Fibroblast of lung (primary cell): Measurements from ENCODE around the gene FNIP1. TPM values are rescaled to one million over a fixed set of nuclear protein-coding genes. Genes with fewer than 3 reads are reported as not detected.

Experiments used
- DNase-seq, 2 donors: peaks; one replicate each; pipeline versions ENCODE4 v3.0.0 to v3.0.0-alpha.2; 2010; ENCODE audit warnings: low read depth in 2 of 2
- H2AFZ ChIP-seq: 2 replicates; pipeline ENCODE4 v1.5.1; 2012; ENCODE audit warnings: low read length, control low read depth, inconsistent platforms
- H3K27ac ChIP-seq: 2 replicates; pipeline ENCODE4 v1.5.1; 2011; ENCODE audit warnings: low read length, control low read depth; ENCODE audit not compliant: insufficient read depth
- H3K27me3 ChIP-seq: 2 replicates; pipeline ENCODE4 v1.5.1; 2011; ENCODE audit warnings: mild to moderate bottlenecking, low read length; ENCODE audit not compliant: control insufficient read depth, insufficient read depth
- H3K36me3 ChIP-seq: 2 replicates; pipeline ENCODE4 v1.5.1; 2011; ENCODE audit warnings: low read length; ENCODE audit not compliant: control insufficient read depth, insufficient read depth
- H3K4me1 ChIP-seq: 2 replicates; pipeline ENCODE4 v1.5.1; 2011; ENCODE audit warnings: low read length; ENCODE audit not compliant: control insufficient read depth, insufficient read depth; ENCODE audit errors: extremely low read depth
- H3K4me2 ChIP-seq: 2 replicates; pipeline ENCODE4 v1.5.1; 2011; ENCODE audit warnings: low read length, control low read depth; ENCODE audit not compliant: insufficient read depth; ENCODE audit errors: extremely low read depth
- H3K4me3 ChIP-seq, 4 experiments: fragments of 200-600 bp in 1 of 4; sonication (generic) in 1 of 4; replicated peaks in 1 of 4; 2 replicates each; pipeline ENCODE4 v1.5.1; 2011 to 2016; ENCODE audit warnings: low read length in 4 of 4, low read depth in 3 of 4, mild to moderate bottlenecking in 3 of 4, control low read depth in 2 of 4, inconsistent platforms in 1 of 4, mixed read lengths in 1 of 4; ENCODE audit not compliant: insufficient read depth in 1 of 4; ENCODE audit errors: control extremely low read depth in 1 of 4
- H3K79me2 ChIP-seq: 2 replicates; pipeline ENCODE4 v1.5.1; 2012; ENCODE audit warnings: mild to moderate bottlenecking, low read length, inconsistent platforms; ENCODE audit not compliant: control insufficient read depth, insufficient read depth
- H3K9ac ChIP-seq: 2 replicates; pipeline ENCODE4 v1.5.1; 2011; ENCODE audit warnings: mild to moderate bottlenecking, low read length, control low read depth; ENCODE audit not compliant: insufficient read depth
- H3K9me3 ChIP-seq: 2 replicates; pipeline ENCODE4 v1.5.1; 2012; ENCODE audit warnings: low read depth, low read length; ENCODE audit not compliant: control insufficient read depth, insufficient read depth
- H4K20me1 ChIP-seq: 2 replicates; pipeline ENCODE4 v1.5.1; 2011; ENCODE audit warnings: low read length; ENCODE audit not compliant: control insufficient read depth, insufficient read depth; ENCODE audit errors: extremely low read depth
- CTCF ChIP-seq, 2 donors: IDR thresholded peaks in 1 of 2; conservative IDR thresholded peaks in 1 of 2; 1 replicate in 1 of 2; 2 replicates in 1 of 2; pipeline ENCODE4 v1.5.1; 2011 to 2012; ENCODE audit warnings: low read length in 2 of 2, control low read depth in 1 of 2, inconsistent platforms in 1 of 2, low read depth in 1 of 2, mild to moderate bottlenecking in 1 of 2
- EZH2 ChIP-seq: IDR thresholded peaks from 2 replicates; pipeline ENCODE4 v1.5.1; 2012; ENCODE audit warnings: low read length, control low read depth, mild to moderate bottlenecking; ENCODE audit errors: missing control alignments
- polyA plus RNA-seq, 2 donors: library from polyadenylated mRNA; depleted of rRNA in 1 of 2; stranded (reverse) in 1 of 2; unstranded in 1 of 2; fragments of >200 nt; gene quantifications; 2 replicates each; pipeline ENCODE4 v1.2.1, GENCODE V29; 2011 to 2012; ENCODE audit warnings: missing spikeins in 1 of 2
- total RNA-seq: library from RNA; depleted of rRNA; stranded (reverse); fragments of >200 nt; gene quantifications from 2 replicates; pipeline ENCODE4 v1.2.1, GENCODE V29; 2014

FNIP1 gene
- total and polyA plus RNA-seq, 2 donors (not counting 1 experiment from before 2014, with no cell fraction given), result 36.4 to 97.8 TPM

- H3K4me3 ChIP-seq, result no peak overlapping the region
- H3K36me3 ChIP-seq, result no peaks in the 10 kb centered on the region
- H3K9me3 ChIP-seq, result no peaks in the 10 kb centered on the region
- H3K79me2 ChIP-seq, result peaks cover 92% of the 10 kb centered on the region
- H4K20me1 ChIP-seq, result no peaks in the 10 kb centered on the region
- peaks cover 3% of the 10 kb centered on the region for H3K4me1 ChIP-seq
- H2AFZ ChIP-seq, result no peak overlapping the region
- peak overlapping the region; percentile 37 for H3K27ac ChIP-seq
- no peak for TF ChIP-seq CTCF (conservative IDR thresholded peaks at IDR 0.05 in 1 of 2, IDR thresholded peaks at IDR 0.05 in 1 of 2; ENCODE audit: low read depth in 1 of 2, low read length in 2 of 2)
- no peak for TF ChIP-seq EZH2
- H3K4me2 ChIP-seq, result peak overlapping the region; percentile 48
- H3K27me3 ChIP-seq, result no peaks in the 10 kb centered on the region
- DNase-seq, result no peak
- no peak overlapping the region for H3K9ac ChIP-seq
Measured at GRCh38 chr5:131630208-131630962, 166.4 kb downstream of the FNIP1 start.

- no peak overlapping the region for H2AFZ ChIP-seq
- H3K36me3 ChIP-seq, result no peaks in the 10 kb centered on the region
- H3K9ac ChIP-seq, result no peak overlapping the region
- DNase-seq, result peak in 1 of 2 donors; percentile 47
- H3K79me2 ChIP-seq, result peaks cover 91% of the 10 kb centered on the region
- H3K9me3 ChIP-seq, result no peaks in the 10 kb centered on the region
- peaks cover 3% of the 10 kb centered on the region for H3K4me1 ChIP-seq
- no peak overlapping the region for H3K27ac ChIP-seq
- no peak overlapping the region for H3K4me2 ChIP-seq
- H3K4me3 ChIP-seq, result no peak overlapping the region
- no peaks in the 10 kb centered on the region for H4K20me1 ChIP-seq
- no peak for TF ChIP-seq EZH2
- no peak for TF ChIP-seq CTCF (conservative IDR thresholded peaks at IDR 0.05 in 1 of 2, IDR thresholded peaks at IDR 0.05 in 1 of 2; ENCODE audit: low read depth in 1 of 2, low read length in 2 of 2)
- H3K27me3 ChIP-seq, result no peaks in the 10 kb centered on the region
Measured at GRCh38 chr5:131628990-131629389, 167.8 kb downstream of the FNIP1 start.

- Histone ChIP-seq H3K4me2 (no peak overlapping the region), H3K27ac (no peak overlapping the region), H3K4me1 (peaks cover 2% of the 10 kb centered on the region), H3K9me3 (no peaks in the 10 kb centered on the region), H4K20me1 (no peaks in the 10 kb centered on the region), H3K9ac (no peak overlapping the region), H3K79me2 (peaks cover 86% of the 10 kb centered on the region), H3K27me3 (no peaks in the 10 kb centered on the region), H3K36me3 (no peaks in the 10 kb centered on the region), H3K4me3 (no peak overlapping the region), H2AFZ (no peak overlapping the region)
- DNase-seq, result peak in 1 of 2 donors; percentile 17
- TF ChIP-seq CTCF (conservative IDR thresholded peaks at IDR 0.05 in 1 of 2, IDR thresholded peaks at IDR 0.05 in 1 of 2; ENCODE audit: low read depth in 1 of 2, low read length in 2 of 2) (no peak), EZH2 (no peak)
Measured at GRCh38 chr5:131627207-131627865, 169.5 kb downstream of the FNIP1 start.
